Globus pallidus (tissue), 1 donor: ENCODE results near the gene TMEM41B.
"Not testable (repeated sequence)": the region's sequence is repeated elsewhere in the genome, so short reads cannot be mapped to it uniquely, and the experiment has no call there.

Source experiments
- DNase-seq: peaks from one replicate; pipeline ENCODE4 v3.0.0-alpha.2; 2015; ENCODE audit warnings: low spot score

TMEM41B gene, protein sequence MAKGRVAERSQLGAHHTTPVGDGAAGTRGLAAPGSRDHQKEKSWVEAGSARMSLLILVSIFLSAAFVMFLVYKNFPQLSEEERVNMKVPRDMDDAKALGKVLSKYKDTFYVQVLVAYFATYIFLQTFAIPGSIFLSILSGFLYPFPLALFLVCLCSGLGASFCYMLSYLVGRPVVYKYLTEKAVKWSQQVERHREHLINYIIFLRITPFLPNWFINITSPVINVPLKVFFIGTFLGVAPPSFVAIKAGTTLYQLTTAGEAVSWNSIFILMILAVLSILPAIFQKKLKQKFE

DNA sequence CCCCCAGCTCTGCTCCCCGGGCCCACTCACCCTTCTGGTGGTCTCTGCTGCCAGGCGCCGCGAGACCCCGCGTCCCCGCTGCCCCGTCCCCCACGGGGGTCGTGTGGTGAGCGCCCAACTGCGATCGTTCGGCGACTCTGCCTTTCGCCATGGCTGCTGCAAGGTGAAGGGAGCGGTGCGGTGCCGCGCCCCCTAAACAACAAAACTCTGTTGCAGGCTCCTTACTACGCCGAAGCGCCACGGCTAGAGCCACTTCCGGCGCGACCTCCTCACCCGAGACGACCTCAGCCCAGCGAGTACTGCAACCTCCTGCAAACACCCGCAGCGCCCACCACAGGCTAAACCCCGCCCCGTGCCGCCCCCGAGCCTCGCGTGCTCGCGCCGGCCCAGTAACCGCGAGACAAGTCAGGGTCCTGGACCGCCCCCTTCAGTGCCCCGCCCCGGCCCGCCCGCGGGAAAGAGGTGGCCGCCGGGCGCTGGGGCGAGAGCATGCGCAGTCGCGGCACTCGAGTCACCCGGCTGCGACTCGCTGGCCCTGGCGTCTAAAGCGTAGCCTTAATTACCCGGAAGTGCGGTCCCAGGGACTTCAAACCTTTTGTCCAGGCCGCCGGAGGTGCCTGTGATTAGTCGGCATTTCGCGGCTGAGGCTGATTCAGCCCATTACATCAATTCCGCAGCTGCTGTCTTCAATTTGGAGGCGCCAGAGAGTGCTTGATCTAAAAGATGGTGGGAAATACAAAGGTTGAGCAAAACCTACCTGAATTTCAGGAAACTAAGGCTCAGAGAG, at the start of gene TMEM41B:
Gene TMEM41B (minus strand): TSS at position 303 of the 787 bp plus-strand sequence. CDS start 152 bp downstream, at position 151.
- peak; percentile 95 for DNase-seq

DNA sequence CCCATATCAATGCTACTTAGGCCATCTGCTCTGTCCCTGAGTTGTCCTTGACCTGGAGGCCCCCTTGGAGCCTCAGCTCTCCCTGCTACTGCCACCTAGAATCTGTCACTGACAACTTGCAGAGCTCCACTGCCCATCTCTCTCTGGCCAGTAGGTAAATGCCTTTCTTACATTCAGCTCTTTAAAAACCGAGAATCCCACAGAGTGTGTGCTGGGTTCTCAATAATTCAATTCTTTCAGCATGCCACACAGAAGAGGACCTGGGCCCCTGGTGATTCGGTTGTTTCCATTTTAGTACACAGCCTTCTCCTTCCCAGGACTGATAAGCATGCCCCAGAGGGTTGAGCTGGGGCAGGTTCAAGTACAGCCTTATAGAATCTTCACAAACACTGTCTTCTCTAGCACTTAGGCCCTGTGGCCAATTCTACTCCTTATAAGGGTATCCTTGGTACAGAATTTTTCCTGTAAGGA, 48.0 kb upstream of the TMEM41B start:
- no peak for DNase-seq

DNA sequence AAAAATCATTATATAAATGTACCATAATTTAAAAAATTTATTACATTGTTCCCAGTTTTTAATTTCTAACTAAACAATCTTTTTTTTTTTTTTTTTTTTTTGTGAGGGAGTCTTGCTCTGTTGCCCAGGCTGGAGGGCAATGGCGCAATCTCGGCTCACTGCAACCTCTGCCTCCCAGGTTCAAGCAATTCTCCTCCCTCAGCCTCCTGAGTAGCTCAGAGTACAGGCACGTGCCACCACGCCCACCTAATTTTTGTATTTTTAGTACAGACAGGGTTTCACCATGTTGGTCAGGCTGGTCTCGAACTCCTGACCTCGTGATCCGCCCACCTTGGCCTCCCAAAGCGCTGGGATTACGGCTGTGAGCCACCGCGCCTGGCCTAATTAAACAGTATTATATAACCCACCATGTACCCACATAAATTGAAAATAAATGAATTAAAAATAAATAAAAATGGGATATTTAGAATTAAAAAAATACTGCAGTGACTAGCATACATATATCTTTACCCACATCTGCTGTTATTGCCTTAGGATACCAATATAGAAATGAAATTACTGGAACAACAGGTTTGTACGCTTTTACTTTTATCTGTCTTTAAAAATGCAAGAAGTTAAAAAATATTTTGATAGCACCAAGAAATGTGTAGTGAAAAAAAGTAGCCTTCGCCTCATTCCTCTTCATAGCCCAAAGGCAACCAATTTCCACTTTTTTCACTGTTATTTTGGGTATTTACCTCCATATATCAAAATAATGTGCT, 46.6 kb upstream of the TMEM41B start:
- DNase-seq, result not testable (repeated sequence)

DNA sequence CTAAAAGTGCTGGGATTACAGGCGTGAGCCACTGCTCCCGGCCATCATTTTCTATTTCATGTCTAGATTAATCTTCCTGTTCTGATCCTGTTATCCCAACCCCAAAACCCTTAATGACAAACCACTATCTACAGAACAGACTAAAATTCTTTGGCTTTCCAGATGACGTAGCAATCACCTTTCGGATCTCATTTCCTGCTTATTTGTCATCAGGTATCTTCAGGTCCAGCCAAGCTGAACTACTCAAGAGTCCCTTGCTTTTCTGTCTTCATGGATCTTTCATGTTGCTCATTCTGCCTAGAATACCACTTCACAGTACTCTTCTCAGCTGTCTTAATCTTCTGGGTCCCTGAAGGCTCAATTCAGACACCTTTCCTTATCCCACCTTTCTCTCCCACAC, 42.6 kb upstream of the TMEM41B start:
- no peak for DNase-seq

GRCh38 chr11:9351321-9351881, 37.0 kb upstream of the TMEM41B start:
- DNase-seq, result no peak

DNA sequence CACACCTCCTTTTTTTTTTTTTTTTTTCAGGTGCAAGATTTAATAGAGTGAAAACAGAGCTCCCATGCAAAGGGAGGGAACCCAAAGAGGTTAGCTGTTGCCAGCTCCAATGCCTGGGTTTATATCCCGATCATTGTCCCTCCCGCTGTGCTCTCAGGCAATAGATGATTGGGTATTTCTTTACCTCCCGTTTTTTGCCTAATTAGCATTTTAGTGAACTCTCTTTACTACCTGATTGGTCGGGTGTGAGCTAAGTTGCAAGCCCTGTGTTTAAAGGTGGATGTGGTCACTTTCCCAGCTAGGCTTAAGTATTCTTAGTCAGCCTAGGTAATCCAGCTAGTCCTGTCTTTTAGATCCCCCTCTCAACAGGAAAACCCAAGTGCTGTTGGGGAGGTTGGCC, 33.4 kb upstream of the TMEM41B start:
- not testable (repeated sequence) for DNase-seq

DNA sequence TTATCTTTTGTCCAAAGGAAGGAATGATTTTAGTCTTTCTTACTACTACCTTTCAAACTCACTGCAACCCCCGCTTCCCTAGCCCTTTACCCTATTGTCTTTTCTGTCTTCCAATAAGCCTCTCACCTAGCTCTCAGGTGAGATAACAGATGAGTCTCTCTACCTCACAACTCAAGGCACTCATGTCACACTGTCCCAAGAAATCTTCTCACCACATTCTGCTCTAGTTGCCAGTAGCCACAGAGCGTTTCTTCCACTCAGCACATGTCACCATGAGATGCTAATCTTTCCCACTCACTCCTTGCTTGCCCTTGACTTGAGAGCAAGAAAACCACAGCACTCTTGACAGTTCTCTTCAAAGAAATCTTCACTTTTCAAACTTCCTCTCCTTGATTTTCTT, 32.7 kb upstream of the TMEM41B start:
- no peak for DNase-seq

DNA sequence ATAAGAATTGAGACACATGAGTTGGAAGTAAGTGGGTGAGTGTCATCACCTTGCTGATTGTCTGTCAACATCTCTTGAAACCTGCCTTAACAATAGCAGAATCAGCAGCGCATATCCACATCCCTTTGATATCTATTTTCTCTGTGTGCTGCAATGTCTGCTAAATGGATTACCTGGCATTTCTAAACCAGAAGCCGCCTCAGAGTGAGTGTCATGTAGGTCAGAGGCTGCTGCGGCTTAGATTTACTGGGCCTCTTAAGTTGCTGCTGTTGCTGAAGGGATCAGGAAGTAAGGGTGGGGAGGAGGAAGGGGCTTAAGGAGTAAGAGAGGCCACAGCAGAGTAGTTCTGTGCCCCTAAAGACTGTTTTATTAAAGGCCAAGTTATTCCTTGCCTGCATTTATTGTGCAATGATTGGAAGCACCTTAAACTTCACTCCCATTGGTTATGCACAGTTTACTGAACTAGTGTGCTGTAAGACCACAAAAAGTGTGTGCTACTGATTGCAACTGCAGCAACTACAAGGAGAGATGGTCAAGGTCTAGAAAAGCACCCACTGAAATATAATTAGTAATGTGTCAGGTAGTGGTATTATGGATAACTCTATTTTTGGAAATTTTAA, 29.8 kb upstream of the TMEM41B start:
- no peak for DNase-seq

DNA sequence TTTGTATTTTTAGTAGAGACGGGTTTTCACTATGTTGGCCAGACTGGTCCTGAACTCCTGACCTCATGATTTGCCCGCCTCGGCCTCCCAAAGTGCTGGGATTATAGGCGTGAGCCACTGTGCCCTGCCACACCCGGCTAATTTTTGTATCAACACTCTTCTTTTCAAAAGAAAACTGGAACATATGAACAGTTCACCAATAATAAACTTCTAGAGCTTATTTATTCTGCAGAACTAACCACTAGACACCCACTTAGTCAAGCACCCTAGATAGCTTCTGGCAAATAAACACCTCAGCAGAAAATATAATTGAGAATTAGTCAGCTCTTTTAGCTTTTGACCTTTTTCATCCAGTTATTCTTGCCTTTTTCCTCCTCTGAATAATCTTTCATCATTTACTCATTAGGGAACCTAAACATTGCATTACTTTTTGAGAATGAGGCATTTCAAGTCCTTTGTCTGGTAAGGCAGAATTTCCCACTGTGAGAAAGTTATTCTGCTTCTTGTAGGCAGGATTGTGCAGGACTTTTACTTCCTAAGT, 27.3 kb upstream of the TMEM41B start:
- DNase-seq, result no peak

GRCh38 chr11:9332655-9333054, 18.3 kb upstream of the TMEM41B start:
- DNase-seq, result no peak

GRCh38 chr11:9330387-9331384, 16.3 kb upstream of the TMEM41B start:
- no peak for DNase-seq

DNA sequence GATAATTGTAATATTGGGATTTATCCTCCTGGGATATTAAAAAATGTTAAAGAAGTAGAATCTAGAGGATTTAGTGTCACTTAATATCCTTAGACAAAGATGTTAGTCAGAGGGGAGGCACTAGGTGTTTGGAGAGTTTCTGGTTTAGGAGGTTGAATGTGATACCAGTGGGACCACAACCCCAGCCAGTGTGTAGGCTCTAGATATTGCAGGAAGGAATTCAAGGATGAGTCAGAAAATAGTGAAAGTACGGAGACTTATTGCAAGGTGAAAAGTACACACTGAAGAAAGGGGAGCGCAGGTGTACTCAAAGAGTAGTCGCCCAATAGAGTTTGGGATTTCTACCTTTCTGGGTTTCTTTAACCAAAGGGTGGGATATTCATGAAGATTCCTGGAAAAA, 5.7 kb upstream of the TMEM41B start:
- no peak for DNase-seq

GRCh38 chr11:9319377-9320001, 5.1 kb upstream of the TMEM41B start:
- not testable (repeated sequence) for DNase-seq

DNA sequence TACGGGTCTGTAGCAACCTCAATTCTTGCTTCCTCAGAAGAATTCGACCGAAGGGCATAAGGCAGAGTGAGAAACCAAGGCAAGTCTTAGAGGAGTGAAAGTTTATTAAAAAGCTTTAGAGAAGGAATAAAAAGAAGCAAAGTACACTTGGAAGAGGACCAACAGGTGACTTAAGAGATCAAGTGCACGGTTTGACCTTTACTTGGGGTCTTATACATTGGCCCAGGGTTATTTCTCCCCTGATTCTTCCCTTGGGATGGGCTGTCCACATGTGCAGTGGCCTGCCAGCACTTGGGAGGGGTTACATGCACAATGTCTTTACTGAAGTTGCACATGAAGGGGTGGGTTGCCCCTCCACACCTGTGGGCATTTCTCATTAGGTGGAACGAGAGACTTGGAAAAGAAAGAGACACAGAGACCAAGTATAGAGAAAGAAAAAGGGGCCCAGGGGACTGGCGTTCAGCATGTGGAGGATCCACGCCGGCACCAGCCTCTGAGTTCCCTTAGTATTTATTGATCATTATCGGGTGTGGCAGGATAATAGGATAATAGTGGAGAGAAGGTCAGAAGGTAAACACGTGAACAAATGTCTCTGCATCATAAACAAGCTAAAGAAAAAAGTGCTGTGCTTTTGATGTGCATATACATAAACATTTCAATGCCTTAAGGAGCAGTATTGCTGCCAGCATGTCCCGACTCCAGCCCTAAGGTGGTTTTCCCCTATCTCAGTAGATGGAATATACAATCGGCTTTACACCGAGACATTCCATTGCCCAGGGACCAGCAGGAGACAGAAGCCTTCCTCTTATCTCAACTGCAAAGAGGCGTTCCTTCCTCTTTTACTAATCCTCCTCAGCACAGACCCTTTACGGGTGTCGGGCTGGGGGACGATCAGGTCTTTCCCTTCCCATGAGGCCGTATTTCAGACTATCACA, 4.3 kb upstream of the TMEM41B start:
- not testable (repeated sequence) for DNase-seq

GRCh38 chr11:9316334-9316733, 1.9 kb upstream of the TMEM41B start:
- DNase-seq, result no peak

DNA sequence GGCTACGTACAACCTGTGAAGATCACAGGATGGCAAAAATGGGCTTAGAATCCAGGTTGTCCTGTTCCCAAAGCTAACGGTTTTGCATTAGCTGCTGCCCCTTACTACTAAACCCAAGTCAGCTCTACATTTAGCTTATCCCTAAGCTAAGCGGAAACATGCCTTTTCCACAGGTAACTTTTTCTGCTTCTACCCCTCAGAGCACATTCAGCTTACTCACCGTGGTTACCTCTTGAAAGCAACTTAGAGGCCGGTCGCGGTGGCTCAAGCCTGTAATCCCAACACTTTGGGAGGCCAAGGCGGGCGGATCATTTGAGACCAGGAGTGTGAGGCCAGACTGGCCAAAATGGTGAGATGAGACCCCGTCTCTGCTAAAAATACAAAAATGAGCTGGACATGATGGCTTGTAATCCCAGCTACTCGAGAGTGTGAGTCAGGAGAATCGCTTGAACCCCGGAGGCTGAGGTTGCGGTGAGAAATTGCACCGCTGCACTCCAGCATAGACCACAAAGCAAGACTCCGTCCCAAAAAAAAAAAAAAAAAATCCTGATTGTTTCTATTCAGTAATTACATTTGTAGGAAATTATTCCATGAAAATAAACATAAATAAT, 790 bp upstream of the TMEM41B start:
- DNase-seq, result no peak

DNA sequence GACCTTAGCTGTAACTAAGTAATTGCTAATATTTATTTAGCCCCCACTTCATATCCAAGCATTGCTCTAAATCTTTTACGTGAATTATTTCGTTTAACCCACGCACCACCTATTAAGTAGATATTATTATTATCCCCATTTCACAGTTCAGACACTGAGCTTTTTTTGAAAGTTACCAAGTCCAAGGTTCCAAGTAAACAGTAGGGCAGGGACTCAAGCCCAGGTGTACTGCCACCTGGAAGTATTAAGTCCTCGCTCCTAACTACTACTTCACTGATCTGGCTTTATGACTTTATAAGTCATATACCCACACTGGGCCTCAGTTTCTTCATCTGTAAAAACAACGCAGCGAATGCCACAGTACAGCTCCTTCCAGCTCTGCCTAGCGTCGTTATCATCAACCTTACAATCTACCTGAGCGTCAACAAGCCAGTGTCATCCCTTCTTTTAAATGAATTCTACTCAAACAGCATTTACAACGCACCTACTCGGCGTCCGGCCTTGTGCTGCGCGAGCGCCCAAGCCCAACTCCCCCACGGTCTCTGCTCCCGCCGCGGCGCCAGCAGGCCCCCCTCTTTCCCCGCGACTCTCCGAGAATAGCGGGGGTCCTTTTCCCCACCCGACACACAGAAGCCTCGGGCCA, 624 bp downstream of the TMEM41B start:
- peak; percentile 25 for DNase-seq
